HT1080 (cell line): ENCODE measurements around the gene JCHAIN. TPM values are rescaled to one million over a fixed set of nuclear protein-coding genes. Genes with fewer than 3 reads are reported as not detected.
"Not testable (repeated sequence)": the region's sequence is repeated elsewhere in the genome, so short reads cannot be mapped to it uniquely, and the experiment has no call there.

ENCODE experiments used
- DNase-seq: peaks from one replicate; pipeline ENCODE4 v3.0.0-alpha.2; 2015; ENCODE audit warnings: low read depth
- total RNA-seq: library from RNA; depleted of rRNA; stranded (reverse); fragments of >200 nt; shearing (Covaris generic); gene quantifications from 2 replicates; pipeline ENCODE4 v1.2.3, GENCODE V29; 2014

The JCHAIN gene
- total RNA-seq, 1 experiment from 2014 or later = not detected

DNA sequence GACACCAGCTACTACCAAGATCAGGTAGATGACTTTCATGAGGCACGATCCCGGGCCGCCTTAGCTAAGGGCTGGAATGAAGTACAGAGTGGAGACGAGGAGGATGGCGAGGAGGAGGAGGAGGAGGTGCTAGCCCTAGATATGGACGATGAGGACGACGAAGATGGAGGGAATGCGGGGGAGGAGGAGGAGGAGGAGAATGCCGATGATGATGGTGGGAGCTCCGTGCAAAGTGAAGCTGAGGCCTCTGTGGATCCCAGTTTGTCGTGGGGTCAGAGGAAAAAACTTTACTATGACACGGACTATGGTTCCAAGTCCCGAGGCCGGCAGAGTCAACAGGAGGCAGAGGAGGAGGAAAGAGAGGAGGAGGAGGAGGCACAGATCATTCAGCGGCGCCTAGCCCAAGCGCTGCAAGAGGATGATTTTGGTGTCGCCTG lies 22.5 kb upstream of the JCHAIN start:
- DNase-seq = peak; percentile 10

DNA sequence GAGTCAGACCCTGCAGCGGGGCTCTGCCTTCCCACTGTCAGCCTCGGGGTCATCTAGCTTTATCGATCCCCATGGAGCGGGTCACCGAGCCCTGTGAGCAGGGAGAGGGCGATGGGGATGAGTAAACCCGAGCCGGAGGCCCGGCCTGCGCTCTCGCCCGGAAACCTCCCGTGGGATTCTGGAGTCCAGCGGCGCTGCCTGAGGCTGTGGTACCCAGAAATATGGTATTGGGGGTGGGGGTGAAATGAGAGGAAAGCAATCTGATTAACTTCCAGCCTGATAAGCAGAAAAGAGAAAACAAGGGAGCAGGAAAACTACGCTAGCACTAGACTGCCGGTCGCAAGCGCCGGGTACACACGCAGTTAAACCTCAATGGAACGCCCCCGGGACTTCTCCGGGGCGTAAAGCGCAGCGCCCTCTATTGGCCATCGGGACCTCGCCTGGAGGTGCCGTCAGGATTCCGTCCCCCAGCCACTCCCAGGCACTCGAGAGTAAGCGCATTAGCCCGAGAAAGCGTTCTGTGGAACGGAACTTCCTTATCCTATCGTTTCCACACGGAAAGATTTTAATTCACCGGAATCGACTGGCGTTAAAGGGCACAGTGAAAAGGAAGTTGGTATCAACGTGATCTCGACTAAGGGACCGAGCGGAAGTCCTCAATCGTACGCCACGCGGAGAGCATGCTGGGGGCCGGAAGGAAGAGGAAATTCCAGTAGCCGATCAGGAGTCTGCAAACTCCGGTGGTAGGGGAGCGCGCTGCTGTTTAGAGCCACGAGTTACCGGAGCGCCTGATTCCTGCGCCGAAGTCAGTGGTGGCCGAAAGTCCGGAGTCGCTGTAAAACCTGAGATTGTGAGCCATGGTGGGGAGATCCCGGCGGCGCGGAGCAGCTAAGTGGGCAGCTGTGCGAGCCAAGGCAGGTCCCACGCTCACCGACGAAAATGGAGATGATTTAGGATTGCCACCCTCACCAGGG lies 21.8 kb upstream of the JCHAIN start, which contains the start of gene UTP3:
UTP3 (plus strand) TSS at position 712 of the 974 bp plus-strand sequence; CDS start at position 858, 146 bp downstream.
- DNase-seq = peak; percentile 99

DNA sequence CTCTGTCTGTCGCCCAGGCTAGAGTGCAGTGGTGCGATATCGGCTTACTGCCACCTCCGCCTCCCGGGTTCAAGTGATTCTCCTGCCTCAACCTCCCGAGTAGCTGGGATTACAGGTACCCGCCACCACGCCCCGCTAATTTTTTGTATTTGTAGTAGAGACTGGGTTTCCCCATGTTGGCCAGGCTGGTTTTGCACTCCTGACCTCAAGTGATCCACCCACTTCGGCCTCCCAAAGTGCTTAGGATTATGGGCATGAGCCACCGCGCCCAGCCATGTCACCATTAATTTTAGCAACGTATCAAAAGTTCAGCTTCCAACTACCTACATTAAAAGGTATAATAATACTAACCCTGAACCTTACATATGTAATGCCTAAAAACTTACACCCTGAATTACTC lies 21.1 kb upstream of the JCHAIN start:
- DNase-seq = no peak

DNA sequence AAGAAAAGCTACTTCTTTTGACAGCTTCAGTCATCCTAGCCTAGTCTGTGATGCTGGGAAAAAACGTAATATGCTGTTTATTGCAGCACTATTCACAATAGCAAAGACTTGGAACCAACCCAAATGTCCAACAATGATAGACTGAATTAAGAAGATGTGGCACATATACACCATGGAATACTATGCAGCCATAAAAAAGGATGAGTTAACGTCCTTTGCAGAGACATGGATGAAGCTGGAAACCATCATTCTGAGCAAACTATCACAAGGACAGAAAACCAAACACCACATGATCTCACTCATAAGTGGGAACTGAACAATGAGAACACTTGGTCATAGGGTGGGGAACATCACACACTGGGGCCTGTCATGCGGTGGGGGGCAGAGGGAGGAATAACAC lies 15.8 kb upstream of the JCHAIN start:
- not testable (repeated sequence) for DNase-seq

DNA sequence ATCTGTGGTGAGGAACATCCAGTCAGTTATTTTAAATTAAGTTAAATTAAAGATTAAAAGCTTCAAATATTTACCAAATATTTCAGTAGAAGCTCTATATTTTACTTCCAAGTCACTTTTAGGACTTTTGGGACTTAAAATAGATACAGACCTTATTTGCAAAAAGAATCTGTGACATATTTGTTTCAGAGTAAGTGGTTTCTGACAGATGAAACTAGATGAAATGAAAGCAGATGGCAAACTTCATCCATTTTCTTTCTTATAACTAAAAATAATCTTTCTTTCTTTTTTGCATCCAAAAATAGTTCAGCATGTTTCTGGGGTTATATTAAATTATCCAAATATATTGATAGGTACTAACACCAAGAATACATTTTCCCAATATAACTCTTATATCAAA lies 15.4 kb upstream of the JCHAIN start:
- no peak for DNase-seq

DNA sequence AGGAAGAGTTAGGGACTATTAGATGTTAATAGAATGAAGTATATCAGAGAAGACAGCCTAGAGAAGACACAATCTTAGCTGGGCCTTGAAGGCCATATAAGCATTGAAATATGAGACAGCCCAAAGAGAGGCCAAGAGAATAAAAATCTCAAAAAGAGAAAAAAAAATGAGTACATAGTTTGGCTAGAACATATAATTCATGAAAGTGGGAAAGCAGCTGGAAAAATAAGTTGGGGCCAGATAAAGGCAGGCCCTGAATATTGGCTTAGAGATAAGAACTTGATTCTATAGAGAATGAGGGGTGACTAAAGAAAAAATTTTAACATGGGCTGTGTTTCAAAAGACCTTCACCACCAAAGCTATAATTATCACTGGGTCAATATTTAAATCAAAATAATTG lies 14.6 kb upstream of the JCHAIN start:
- no peak for DNase-seq

DNA sequence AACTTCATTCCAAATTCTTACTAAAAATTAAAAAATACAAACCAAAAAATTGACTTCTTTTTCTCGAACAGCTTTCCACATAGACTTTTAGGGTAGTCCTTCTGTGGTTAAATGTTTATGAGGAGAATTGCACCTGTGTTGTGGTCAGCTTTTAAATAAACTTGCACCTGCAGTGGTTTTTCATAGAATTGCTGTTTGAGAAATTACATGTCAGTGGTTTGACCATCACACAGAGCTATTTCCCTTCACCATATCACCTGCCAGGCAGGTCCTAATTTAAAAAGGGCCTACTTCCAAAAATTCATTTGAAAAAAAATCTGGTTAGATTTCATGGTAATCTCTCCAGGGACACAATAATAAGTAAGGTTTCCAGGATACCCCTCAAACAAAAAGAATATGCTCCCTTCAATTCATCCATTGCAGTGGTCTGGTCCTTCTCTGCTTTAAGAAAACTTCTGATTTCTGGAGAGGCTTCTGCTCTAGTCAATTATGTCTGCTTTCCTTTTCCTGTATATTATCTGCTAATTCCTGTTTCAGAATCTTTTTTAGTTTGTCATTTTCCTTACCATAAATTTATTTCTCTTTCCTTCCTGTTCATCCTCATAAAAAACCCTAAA lies 12.2 kb upstream of the JCHAIN start:
- no peak for DNase-seq

DNA sequence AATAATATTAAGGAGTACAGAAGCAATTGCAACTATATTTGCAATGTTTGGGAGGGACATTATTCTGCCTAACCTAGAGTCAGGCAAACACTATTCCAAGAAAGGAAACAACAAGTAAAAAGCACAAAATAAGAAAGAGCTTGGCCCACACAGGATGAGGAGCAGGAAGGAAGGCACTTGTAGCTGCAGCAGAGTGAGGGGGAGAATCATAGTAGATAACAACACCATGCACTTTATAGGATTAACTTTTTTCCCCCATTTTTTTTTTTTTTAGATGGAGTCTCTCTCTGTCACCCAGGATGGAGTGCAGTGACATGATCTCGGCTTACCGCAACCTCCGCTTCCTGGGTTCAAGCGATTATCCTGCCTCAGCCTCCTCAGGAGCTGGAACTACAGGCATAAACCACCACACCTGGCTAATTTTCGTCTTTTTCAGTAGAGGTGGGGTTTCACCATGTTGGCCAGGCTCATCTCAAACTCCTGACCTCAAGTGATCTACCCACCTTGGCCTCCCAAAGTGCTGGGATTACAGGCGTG lies 10.3 kb upstream of the JCHAIN start:
- no peak for DNase-seq

DNA sequence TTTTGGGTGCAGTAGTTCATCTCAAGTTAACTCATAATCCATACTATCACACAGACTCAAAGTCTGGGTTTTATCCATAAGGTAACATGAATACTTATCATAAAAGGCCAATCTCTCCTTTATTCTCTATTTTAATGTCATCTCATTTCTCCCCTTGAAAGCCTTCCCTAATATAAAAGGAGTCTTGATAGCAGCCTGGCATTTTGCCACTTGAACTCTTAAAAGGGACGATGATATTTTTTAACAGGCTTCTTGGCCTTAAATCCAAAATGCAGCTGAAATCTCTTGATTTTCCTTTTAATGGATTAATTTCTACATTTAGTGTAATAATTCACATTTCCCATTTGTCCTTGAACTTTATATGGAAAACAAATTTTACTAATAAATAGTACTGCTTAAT lies 8.4 kb upstream of the JCHAIN start:
- DNase-seq = no peak

DNA sequence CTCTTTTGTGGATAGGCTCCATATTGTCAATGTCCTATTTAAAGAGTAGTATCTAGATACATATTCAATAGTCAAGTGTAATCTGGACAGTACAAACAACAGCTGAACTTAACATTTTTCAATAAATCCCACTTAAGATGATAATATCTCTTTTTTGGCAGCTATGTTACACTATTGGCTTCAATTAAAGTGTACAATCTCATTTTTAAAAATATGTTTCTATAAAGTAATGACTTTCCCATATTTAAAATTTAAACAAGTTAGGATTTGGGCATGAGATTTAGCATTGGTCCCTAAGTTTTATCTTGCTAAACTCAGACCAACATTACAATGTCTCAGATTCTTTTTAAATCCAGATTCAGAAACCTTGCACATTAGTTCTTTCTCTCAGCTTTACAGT lies 7.9 kb upstream of the JCHAIN start:
- no peak for DNase-seq

DNA sequence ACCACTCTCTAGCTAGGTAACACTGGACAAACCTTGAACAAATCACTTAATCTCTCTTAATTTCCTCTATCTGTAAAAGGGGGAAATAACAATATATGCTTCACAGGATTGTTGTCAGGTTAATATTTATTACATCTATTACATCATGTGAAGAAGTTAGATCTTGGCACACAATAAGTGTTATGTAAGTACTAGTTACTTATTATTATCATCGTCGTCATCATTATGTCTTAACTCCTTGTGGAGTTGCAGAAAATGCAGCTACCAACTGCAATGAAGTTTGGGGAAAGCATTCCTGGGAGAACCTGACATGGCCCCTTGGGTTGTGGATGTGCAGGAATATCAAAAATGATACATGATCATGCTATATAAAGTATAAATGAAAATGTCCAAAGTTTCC lies 4.8 kb upstream of the JCHAIN start:
- DNase-seq = no peak

DNA sequence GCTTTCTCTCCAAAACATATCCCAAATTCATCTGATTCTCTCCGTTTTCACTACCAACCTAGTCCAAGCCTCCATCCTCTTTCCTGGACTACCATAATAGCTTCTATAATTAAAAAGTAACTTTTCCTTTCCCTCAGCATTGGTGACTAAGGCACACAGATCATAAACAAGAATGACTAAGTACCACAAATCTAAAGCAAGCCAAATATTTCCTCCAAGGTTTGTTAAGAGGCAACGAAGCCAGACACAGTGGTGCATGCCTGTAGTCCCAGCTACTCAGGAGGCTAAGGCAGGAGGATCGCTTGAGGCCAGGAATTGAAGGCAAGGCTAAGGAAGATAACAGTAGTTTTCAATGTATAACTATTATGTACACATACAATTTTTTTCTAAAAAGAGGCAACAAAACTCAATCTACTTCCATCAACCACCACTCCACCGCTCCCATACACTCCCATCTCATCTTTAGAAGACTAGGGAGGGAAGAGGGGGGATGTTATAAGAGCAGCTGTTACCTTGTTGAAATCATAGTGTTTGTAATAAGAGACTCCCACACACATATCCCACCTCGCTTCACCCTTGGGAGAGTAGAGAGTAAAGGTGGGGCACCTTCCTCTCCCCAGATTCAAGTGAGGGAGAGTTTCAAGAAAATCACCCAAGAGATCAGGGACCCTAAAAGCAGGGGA lies 4.2 kb upstream of the JCHAIN start:
- peak; percentile 49 for DNase-seq

DNA sequence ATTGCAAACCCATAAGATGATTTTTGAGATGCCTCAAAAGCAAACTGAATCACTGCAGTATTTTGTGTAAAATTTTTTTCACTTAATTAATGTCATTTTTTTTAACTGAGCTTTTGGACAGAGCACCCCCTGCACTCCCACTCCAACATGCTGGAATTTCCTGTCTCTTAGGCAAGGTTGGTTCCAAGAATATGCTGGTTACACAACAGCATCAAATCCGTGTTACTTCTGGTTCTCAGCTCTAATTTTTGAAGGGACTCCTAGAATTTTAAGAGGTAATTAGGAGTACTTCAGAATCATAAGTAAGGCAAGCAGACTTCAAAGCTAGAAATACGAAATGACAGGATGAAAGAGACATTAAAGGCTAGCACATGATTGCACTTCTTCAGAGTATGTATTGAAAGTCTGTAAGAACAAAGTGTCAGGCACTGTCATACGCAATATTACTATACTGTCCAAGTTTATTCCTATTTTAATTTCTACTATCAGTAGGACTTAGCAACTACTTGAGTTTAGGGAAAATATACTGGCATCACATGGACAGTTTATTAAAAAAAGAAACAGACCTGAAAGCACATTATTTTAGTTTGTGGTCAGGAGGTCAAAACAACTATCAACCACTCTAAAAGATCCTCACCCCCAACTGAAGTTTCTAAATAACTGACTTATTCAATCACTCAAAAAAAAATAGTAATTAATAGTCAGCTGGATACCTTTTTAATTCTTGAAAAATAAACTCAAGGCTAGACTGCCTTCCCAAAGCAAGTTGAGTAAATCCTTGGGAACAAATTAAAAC lies 1.6 kb upstream of the JCHAIN start:
- no peak for DNase-seq

DNA sequence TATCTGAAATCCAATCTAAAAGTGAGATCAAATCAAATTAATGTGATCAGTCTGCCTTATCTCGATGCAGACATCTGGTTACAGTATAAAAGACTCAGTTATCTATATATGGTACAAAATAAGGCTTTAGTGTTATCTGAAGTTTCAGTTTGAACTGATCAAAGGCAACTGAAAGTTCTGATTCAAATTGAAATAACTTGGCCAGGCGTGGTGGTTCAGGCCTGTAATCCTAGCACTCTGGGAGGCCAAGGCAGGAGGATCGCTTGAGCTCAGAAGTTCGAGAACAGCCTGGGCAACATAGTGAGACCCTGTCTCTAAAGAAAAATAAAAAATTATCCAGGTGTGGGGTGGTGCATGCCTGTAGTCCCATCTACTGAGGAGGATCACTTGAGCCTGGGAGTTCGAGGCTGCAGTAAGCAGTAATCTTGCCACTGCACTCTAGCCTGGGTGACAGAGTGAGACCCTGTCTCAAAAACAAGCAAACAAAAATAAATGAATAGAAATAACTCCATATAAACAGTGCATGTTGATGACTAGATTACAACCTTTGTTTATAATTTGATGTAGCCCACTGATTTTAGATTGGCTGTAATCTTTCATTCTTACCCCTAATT lies 4.9 kb downstream of the JCHAIN start:
- DNase-seq = not testable (repeated sequence)

DNA sequence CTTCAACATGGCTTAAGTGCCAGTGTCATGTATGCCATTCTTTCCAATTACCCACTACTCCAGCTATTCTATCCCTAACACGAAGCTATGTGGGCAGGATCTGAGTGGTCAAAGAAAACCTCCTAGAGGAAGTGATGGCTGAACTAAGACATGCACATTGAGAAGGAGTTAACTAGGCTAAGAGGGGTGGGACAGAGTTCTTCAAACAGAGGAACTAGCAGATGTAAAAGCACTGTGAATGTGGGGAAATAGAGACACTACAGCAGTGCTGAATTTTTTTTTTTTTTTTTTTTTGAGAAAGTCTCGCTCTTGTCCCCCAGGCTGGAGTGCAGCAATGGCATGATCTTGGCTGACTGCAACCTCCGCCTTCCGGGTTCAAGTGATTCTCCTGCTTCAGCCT lies 6.2 kb downstream of the JCHAIN start:
- DNase-seq = no peak

DNA sequence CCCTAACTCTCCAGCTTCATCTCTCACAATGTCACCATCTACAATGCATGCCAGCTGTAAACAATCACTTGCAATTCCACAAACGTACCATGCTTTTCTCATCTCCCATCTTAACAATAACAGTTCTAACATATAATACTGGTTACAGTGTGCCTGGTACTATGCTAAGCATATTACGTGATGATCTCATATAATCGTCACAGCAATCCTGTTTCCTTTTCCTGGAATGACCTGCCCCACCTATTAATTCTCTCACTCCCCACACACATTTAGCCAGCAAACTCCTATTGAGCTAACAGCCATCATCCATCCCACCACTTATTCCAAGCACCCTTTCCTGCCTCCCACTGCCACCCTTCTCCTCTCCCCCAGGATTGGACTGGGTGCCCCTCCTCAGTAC lies 7.9 kb downstream of the JCHAIN start:
- DNase-seq = no peak

DNA sequence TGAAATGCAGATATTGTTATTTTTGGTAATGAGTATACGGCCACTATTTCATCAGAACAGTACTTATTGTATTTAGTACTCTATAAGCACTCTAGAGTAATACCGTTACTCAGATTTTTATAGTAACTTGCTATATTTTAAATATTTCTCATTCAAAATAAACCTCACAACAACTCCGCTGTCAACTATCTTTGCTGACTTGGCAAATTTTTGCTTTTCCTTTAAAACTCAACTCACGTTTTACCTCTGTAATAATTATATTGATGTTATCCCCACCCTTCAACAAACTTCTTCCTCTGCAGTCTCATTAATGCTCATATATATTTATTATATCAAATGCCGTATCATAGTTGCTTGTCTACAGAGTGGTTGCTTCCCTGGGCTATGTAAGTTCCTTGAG lies 9.0 kb downstream of the JCHAIN start:
- DNase-seq = no peak

DNA sequence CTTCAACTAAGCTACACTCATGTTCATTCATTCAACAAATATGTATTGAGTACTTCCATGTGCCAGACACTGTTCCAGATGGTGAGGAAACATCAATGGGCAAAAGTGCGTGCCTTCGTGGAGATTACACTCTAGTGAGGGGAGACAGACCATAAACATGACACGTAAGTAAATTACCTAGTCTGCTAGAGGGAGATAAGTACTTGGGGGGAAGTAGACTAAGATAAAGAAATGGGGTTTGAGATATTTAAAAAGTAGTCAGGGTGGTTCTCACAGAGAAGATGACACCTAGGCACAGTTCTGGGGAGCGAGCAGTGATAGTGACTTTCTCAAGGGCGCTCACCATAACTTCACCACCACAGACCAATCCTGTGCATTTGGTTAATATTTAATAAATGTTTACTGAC lies 11.7 kb downstream of the JCHAIN start:
- DNase-seq = no peak

DNA sequence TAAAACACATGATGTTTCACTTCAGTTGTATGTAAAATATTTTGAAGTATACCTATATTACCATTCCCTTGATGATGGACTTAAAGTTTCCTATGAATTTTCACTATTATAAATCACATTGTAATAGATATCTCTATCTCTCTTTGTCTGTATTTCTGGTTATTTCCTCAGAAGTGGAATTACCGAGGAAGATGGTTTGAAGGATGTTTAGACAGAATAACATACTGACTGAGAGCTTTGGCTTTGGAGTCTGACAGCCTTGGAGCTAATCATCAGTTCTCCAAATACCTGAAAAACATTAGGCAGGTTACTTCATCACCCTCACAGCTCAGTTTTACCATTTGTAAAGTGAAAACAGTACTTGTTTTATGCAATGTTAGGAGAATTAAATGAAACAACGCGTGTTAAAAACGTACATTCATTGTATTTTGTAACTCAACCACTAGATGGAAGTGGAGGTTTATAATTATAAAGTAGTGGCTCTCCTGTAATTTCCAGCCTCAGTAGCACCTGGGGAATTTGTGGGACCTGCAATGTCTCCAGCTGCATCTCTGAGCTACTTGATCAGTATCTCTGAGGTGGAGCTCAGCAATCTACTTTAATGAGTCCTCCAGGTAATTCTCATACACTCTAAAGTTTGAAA lies 14.3 kb downstream of the JCHAIN start:
- peak; percentile 37 for DNase-seq

DNA sequence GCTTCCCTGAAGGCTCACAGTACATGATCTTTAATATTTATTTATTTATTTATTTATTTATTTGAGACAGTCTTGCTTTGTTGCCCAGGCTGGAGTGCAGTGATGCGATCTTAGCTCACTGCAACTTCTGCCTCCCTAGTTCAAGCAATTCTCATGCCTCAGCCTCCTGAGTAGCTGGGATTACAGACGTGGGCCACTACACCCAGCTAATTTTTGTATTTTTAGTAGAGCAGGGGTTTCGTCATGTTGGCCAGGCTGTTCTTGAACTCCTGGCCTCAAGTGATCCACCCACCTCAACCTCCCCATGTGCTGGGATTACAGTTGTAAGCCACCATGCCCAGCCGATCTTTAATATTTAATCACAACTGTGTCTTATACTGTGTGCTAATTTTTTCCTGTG lies 15.6 kb downstream of the JCHAIN start:
- not testable (repeated sequence) for DNase-seq
